Thymus (tissue), 11 donors: ENCODE data around the gene VEPH1. TPM values are rescaled to one million over a fixed set of nuclear protein-coding genes. Genes with fewer than 3 reads are reported as not detected.

Experiments used
- DNase-seq, 9 donors: peaks; one replicate each; pipeline ENCODE4 v3.0.0-alpha.2; 2013; ENCODE audit warnings: low spot score in 9 of 9, low read depth in 6 of 9, missing footprints in 1 of 9
- H3K27ac ChIP-seq, 2 donors: one replicate each; pipeline ENCODE4 v1.5.1; 2013; ENCODE audit warnings: control low read depth in 1 of 2, low read depth in 1 of 2, low read length in 1 of 2, mild to moderate bottlenecking in 1 of 2, moderate library complexity in 1 of 2
- H3K27me3 ChIP-seq, 2 donors: one replicate each; pipeline ENCODE4 v1.5.1; 2013; ENCODE audit warnings: low read length in 1 of 2; ENCODE audit not compliant: control insufficient read depth in 2 of 2, insufficient read depth in 1 of 2
- H3K36me3 ChIP-seq, 2 donors: one replicate each; pipeline ENCODE4 v1.5.1; 2013; ENCODE audit warnings: low read length in 1 of 2, mild to moderate bottlenecking in 1 of 2, moderate library complexity in 1 of 2; ENCODE audit not compliant: control insufficient read depth in 2 of 2, insufficient read depth in 2 of 2
- H3K4me1 ChIP-seq, 2 donors: one replicate each; pipeline ENCODE4 v1.5.1; 2013; ENCODE audit warnings: low read length in 2 of 2; ENCODE audit not compliant: control insufficient read depth in 2 of 2, insufficient read depth in 2 of 2
- H3K4me3 ChIP-seq, 2 donors: one replicate each; pipeline ENCODE4 v1.5.1; 2013; ENCODE audit warnings: low read length in 2 of 2, control low read depth in 1 of 2, mild to moderate bottlenecking in 1 of 2
- H3K9me3 ChIP-seq, 2 donors: one replicate each; pipeline ENCODE4 v1.5.1; 2013; ENCODE audit warnings: low read length in 1 of 2, mild to moderate bottlenecking in 1 of 2; ENCODE audit not compliant: control insufficient read depth in 2 of 2, insufficient read depth in 1 of 2
- WGBS: extraction: QIAGEN DNeasy Blood & Tissue Kit; methylation state at CpG from one replicate; pipeline ENCODE4 v1.1.7; 2013; 5-methylcytosine and 5-hydroxymethylcytosine counted together
- polyA plus RNA-seq: library from polyadenylated mRNA; stranded (reverse); fragments of 200-250 nt; gene quantifications from one replicate; pipeline ENCODE4 v1.2.3, GENCODE V29; 2013
- total RNA-seq: library from RNA; stranded (reverse); fragments of 120-200 nt; gene quantifications from one replicate; pipeline ENCODE4 v1.2.4, GENCODE V29; 2013
- donor health status: healthy.

Gene VEPH1
- total and polyA plus RNA-seq, 2 donors, result 0.19 to 1.5 TPM

- no peaks in the 10 kb centered on the region for H3K9me3 ChIP-seq
- H3K4me3 ChIP-seq, result no peak overlapping the region
- H3K27ac ChIP-seq, result no peak overlapping the region
- WGBS, result 89% methylated on average over 1 of the region's 1 CpG
- no peaks in the 10 kb centered on the region for H3K36me3 ChIP-seq
- no peaks in the 10 kb centered on the region for H3K4me1 ChIP-seq
- H3K27me3 ChIP-seq, result no peaks in the 10 kb centered on the region
- DNase-seq, result no peak
Measured at GRCh38 chr3:157513585-157513984, 10.4 kb upstream of the VEPH1 start.

GRCh38 chr3:157512534-157512933 is 9.3 kb upstream of the VEPH1 start:
- 95% methylated on average over 5 of the region's 5 CpGs for WGBS
- Histone ChIP-seq H3K36me3 (no peaks in the 10 kb centered on the region), H3K27ac (no peak overlapping the region), H3K4me3 (no peak overlapping the region), H3K9me3 (no peaks in the 10 kb centered on the region), H3K4me1 (no peaks in the 10 kb centered on the region), H3K27me3 (no peaks in the 10 kb centered on the region)
- no peak for DNase-seq

GRCh38 chr3:157508461-157508860 is 5.2 kb upstream of the VEPH1 start:
- Histone ChIP-seq H3K27me3 (no peaks in the 10 kb centered on the region), H3K27ac (no peak overlapping the region), H3K4me3 (no peak overlapping the region), H3K9me3 (no peaks in the 10 kb centered on the region), H3K36me3 (no peaks in the 10 kb centered on the region), H3K4me1 (no peaks in the 10 kb centered on the region)
- no peak for DNase-seq
- 71% methylated on average over 1 of the region's 1 CpG for WGBS

GRCh38 chr3:157501863-157502262 is 1.4 kb downstream of the VEPH1 start:
- no peak for DNase-seq
- WGBS, result 90% methylated on average over 4 of the region's 4 CpGs
- H3K4me1 ChIP-seq, result peaks cover 0 to 6% of the 10 kb centered on the region in 2 donors
- peaks cover 2 to 11% of the 10 kb centered on the region in 2 donors for H3K27me3 ChIP-seq
- no peak overlapping the region for H3K27ac ChIP-seq
- H3K36me3 ChIP-seq, result no peaks in the 10 kb centered on the region
- no peak overlapping the region for H3K4me3 ChIP-seq
- no peaks in the 10 kb centered on the region for H3K9me3 ChIP-seq

GRCh38 chr3:157500232-157500631 is 3.0 kb downstream of the VEPH1 start:
- no peak for DNase-seq
- H3K4me3 ChIP-seq, result no peak overlapping the region
- WGBS, result 54% methylated on average over 4 of the region's 4 CpGs
- peaks cover 2 to 11% of the 10 kb centered on the region in 2 donors for H3K27me3 ChIP-seq
- H3K36me3 ChIP-seq, result no peaks in the 10 kb centered on the region
- no peaks in the 10 kb centered on the region for H3K9me3 ChIP-seq
- H3K27ac ChIP-seq, result no peak overlapping the region
- peaks cover 0 to 6% of the 10 kb centered on the region in 2 donors for H3K4me1 ChIP-seq

GRCh38 chr3:157499342-157499963 is 3.8 kb downstream of the VEPH1 start:
- WGBS, result 2% methylated on average over 24 of the region's 24 CpGs
- no peak overlapping the region for H3K4me3 ChIP-seq
- H3K36me3 ChIP-seq, result no peaks in the 10 kb centered on the region
- peak in 1 of 9 donors; percentile 11 for DNase-seq
- H3K4me1 ChIP-seq, result peaks cover 0 to 6% of the 10 kb centered on the region in 2 donors
- H3K27me3 ChIP-seq, result peaks cover 2 to 11% of the 10 kb centered on the region in 2 donors
- H3K27ac ChIP-seq, result no peak overlapping the region
- no peaks in the 10 kb centered on the region for H3K9me3 ChIP-seq

GRCh38 chr3:157498371-157498770 is 4.8 kb downstream of the VEPH1 start:
- Histone ChIP-seq H3K27ac (no peak overlapping the region), H3K4me3 (no peak overlapping the region), H3K27me3 (peaks cover 2 to 11% of the 10 kb centered on the region in 2 donors), H3K36me3 (no peaks in the 10 kb centered on the region), H3K4me1 (peaks cover 0 to 6% of the 10 kb centered on the region in 2 donors), H3K9me3 (no peaks in the 10 kb centered on the region)
- DNase-seq, result no peak

GRCh38 chr3:157495846-157496245 is 7.4 kb downstream of the VEPH1 start:
- peaks cover 2 to 11% of the 10 kb centered on the region in 2 donors for H3K27me3 ChIP-seq
- 94% methylated on average over 3 of the region's 3 CpGs for WGBS

GRCh38 chr3:157494581-157495281 is 8.5 kb downstream of the VEPH1 start:
- Histone ChIP-seq H3K9me3 (no peaks in the 10 kb centered on the region), H3K4me1 (peaks cover 0 to 6% of the 10 kb centered on the region in 2 donors), H3K4me3 (no peak overlapping the region), H3K27ac (no peak overlapping the region), H3K27me3 (peaks cover 2 to 6% of the 10 kb centered on the region in 2 donors), H3K36me3 (no peaks in the 10 kb centered on the region)
- WGBS, result 93% methylated on average over 3 of the region's 3 CpGs
- no peak for DNase-seq

More at GRCh38 chr3:157495846-157496245, 7.4 kb downstream of the VEPH1 start:
- no peak for DNase-seq
- Histone ChIP-seq H3K4me1 (peaks cover 0 to 6% of the 10 kb centered on the region in 2 donors), H3K36me3 (no peaks in the 10 kb centered on the region), H3K4me3 (no peak overlapping the region), H3K27ac (no peak overlapping the region), H3K9me3 (no peaks in the 10 kb centered on the region)
